ENCODE data around the gene RPL3.
"Not testable (repeated sequence)": the region's sequence is repeated elsewhere in the genome, so short reads cannot be mapped to it uniquely, and the experiment has no call there.

The RPL3 gene

GRCh38 chr22:39343259-39344045 is 24.0 kb upstream of the RPL3 start:
- peaks cover 5% of the 10 kb centered on the region for H3K27me3 Mint-ChIP-seq
- peaks cover 3% of the 10 kb centered on the region for H3K4me1 Mint-ChIP-seq
- no peak overlapping the region for H3K4me3 Mint-ChIP-seq
- H3K27ac Mint-ChIP-seq, result no peak overlapping the region
- ATAC-seq (peak; percentile 69), DNase-seq (peak; percentile 59)
- no peaks in the 10 kb centered on the region for H3K9me3 Mint-ChIP-seq
- H3K36me3 Mint-ChIP-seq (ENCODE audit: low read depth), result no peaks in the 10 kb centered on the region

- no peaks in the 10 kb centered on the region for H3K9me3 Mint-ChIP-seq
- no peak overlapping the region for H3K4me3 Mint-ChIP-seq
- H3K27me3 Mint-ChIP-seq, result peaks cover 3% of the 10 kb centered on the region
- no peak overlapping the region for H3K27ac Mint-ChIP-seq
- no peak for DNase-seq
- H3K36me3 Mint-ChIP-seq (ENCODE audit: low read depth), result no peaks in the 10 kb centered on the region
- no peak for ATAC-seq
- peaks cover 3% of the 10 kb centered on the region for H3K4me1 Mint-ChIP-seq
Measured at GRCh38 chr22:39341179-39341578, 21.8 kb upstream of the RPL3 start.

DNA sequence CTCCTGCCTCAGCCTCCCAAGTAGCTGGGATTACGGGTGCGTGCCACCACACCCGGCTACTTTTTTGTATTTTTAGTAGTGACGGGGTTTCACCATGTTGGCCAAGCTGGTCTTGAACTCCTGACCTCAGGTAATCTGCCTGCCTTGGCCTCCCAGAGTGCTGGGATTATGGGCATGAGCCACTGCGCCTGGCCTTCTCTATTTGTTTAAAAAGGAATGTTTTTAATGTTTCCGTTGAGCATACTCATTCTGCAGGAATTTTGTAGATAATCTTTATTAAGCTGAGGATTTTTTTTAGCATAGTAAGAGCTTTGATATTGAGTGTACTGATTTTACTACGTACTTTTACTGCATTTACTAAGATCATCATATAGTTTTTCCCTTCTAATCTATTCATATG is 20.4 kb upstream of the RPL3 start:
- not testable (repeated sequence) for H3K4me1 Mint-ChIP-seq; H3K27ac Mint-ChIP-seq; H3K9me3 Mint-ChIP-seq; DNase-seq; H3K36me3 Mint-ChIP-seq (ENCODE audit: low read depth); H3K27me3 Mint-ChIP-seq; ATAC-seq; H3K4me3 Mint-ChIP-seq

DNA sequence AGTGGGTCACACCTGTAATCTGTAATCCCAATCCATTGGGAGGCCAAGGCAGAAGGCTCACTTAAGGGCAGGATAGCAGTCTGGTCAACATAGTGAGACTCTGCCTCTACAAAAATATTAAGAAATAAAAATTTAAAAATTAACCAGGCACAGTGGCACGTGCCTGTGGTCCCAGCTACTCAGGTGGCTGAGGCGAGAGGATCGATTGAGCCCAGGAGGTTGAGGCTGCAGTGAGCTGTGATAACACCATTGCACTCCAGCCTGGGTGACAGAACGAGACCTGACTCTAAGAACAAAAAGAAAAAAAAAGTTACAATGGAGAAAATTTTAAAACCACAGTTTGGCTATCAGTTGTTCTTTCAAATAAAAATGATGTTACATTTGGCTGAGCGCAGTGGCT is 17.0 kb upstream of the RPL3 start:
- Mint-ChIP-seq H3K9me3 (no peaks in the 10 kb centered on the region), H3K27ac (no peak overlapping the region), H3K4me3 (no peak overlapping the region), H3K4me1 (peaks cover 8% of the 10 kb centered on the region), H3K36me3 (ENCODE audit: low read depth) (no peaks in the 10 kb centered on the region), H3K27me3 (no peaks in the 10 kb centered on the region)
- DNase-seq (no peak), ATAC-seq (no peak)

DNA sequence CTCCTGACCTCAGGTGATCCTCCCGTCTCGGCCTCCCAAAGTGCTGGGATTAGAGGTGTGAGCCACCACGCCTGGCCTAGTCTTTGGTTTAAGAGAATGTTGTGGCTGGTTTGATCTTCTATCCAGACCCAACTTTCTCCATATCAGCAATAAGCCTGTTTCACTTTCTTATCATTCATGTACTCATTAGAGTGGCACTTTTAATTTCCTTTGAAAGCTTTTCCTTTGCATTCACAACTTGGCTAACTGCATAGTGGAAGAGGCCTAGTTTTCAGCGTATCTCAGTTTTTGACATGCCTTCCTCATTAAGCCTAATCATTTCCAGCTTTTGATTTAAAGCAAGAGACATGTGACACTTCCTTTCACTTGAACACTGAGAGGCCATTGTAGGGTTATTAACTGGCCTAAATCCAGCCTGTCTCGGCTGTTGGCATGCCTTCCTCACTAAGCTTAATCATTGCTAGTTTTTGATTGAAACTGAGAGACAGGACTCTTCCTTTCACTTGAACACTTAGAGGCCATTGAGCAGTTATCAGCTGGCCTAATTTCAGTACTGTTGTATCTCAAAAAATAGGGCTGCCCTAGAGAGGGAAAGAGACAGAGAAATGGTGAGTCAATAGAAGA is 13.1 kb upstream of the RPL3 start:
- no peaks in the 10 kb centered on the region for H3K9me3 Mint-ChIP-seq
- ATAC-seq (no peak), DNase-seq (no peak)
- no peaks in the 10 kb centered on the region for H3K27me3 Mint-ChIP-seq
- H3K4me3 Mint-ChIP-seq, result no peak overlapping the region
- no peaks in the 10 kb centered on the region for H3K36me3 Mint-ChIP-seq (ENCODE audit: low read depth)
- peaks cover 8% of the 10 kb centered on the region for H3K4me1 Mint-ChIP-seq
- H3K27ac Mint-ChIP-seq, result no peak overlapping the region

DNA sequence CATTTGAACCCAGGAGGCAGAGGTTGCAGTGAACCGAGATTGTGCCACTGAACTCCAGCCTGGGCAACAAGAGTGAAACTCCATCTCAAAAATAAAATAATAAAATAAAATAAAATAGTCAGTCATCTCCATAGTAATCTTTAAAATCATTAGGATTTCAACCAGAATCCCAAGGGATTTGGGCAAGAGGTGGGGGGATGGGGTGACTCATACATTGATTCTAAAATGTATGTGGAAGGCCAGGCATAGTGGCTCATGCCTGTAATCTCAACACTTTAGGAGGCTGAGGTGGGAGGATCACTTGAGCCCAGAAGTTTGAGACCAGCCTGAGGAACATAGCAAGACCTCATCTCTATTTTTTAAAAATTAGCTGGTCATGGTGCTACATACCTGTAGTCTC is 11.1 kb upstream of the RPL3 start:
- not testable (repeated sequence) for H3K4me1 Mint-ChIP-seq; H3K36me3 Mint-ChIP-seq (ENCODE audit: low read depth); H3K27ac Mint-ChIP-seq; H3K9me3 Mint-ChIP-seq; DNase-seq; H3K4me3 Mint-ChIP-seq; H3K27me3 Mint-ChIP-seq; ATAC-seq

- peaks cover 8% of the 10 kb centered on the region for H3K4me1 Mint-ChIP-seq
- ATAC-seq (no peak), DNase-seq (no peak)
- no peaks in the 10 kb centered on the region for H3K36me3 Mint-ChIP-seq (ENCODE audit: low read depth)
- H3K4me3 Mint-ChIP-seq, result no peak overlapping the region
- H3K27me3 Mint-ChIP-seq, result no peaks in the 10 kb centered on the region
- H3K9me3 Mint-ChIP-seq, result no peaks in the 10 kb centered on the region
- H3K27ac Mint-ChIP-seq, result no peak overlapping the region
Measured at GRCh38 chr22:39327995-39328754, 8.8 kb upstream of the RPL3 start.

DNA sequence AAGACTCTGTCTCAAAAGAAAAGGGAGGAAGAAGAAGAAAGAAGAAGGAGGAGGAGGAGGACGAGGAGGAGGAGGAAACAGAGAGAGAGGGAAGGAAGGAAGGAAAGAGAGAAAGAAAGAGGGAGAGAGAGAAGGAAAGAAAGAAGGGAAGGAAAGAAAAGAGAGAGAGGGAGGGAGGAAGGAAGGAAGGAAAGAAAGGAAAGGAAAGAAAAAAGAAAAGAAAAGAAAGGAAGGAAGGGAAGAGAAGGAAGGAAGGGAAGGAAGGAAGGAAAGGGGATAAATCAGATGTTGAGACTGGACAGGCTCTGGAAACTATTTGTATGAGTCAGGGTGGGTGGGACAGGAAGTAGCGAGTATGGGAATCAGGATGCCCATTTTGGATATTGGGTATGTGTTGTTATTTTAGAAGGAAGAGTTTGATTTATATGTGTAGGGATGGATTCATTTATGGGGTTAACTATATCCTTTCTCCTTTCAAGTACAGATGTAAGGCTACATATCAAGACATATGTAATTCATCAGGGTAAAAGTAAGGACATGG is 6.0 kb upstream of the RPL3 start:
- H3K4me3 Mint-ChIP-seq, result no peak overlapping the region

GRCh38 chr22:39320616-39321029 is 1.2 kb upstream of the RPL3 start:
- not testable (repeated sequence) for ATAC-seq, H3K27me3 Mint-ChIP-seq, DNase-seq, H3K9me3 Mint-ChIP-seq
- H3K4me1 Mint-ChIP-seq, result peaks cover 41% of the 10 kb centered on the region
- peak overlapping the region; percentile 100 for H3K27ac Mint-ChIP-seq
- peaks cover 45% of the 10 kb centered on the region for H3K36me3 Mint-ChIP-seq (ENCODE audit: low read depth)
- H3K4me3 Mint-ChIP-seq, result peak overlapping the region; percentile 95

More for the DNA sequence above, 6.0 kb upstream of the RPL3 start:
- Mint-ChIP-seq H3K36me3 (ENCODE audit: low read depth) (no peaks in the 10 kb centered on the region), H3K27me3 (no peaks in the 10 kb centered on the region), H3K9me3 (no peaks in the 10 kb centered on the region), H3K27ac (no peak overlapping the region), H3K4me1 (peaks cover 3% of the 10 kb centered on the region)
- DNase-seq, result no peak
- ATAC-seq, result no peak

DNA sequence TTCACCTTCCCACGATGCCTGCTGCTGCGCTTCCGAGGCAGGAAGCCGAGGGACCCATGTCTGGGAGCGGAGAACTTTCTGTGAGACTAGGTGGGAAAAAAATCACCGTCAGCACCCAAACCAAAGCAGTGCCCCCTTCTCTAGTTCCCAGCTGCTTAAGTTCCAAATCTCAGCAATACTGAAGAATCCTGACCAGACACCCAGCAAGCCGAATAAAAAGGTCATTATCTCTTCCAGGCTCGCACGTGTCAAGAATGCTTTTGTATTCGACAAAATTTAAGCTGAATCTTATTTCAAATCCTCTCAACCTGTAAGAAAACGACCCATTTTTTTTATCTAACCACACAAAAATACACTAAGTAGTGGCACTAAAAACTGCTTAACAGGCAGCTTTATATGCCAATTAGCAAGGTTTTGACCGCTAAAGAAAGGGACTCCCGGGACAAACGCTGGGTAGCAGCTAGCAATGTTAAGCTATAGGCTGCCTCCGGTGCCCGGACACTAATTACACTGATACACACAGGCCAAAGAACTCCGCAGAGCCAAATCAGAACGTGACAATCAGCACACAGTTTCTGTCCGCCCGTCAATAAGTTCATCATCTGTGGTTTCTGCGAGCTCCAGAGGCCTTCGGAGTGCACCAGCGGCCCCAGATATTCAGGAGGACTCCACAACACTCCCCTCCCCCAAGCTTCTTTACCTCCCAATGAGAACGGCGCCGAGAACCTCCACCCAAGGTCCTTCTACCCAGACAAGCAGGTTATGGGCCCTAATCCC is 728 bp downstream of the RPL3 start:
- H3K36me3 Mint-ChIP-seq (ENCODE audit: low read depth), result peaks cover 65% of the 10 kb centered on the region
- H3K27me3 Mint-ChIP-seq, result peaks cover 3% of the 10 kb centered on the region
- peak; percentile 1 for ATAC-seq
- peak overlapping the region; percentile 95 for H3K4me3 Mint-ChIP-seq
- H3K4me1 Mint-ChIP-seq, result peaks cover 57% of the 10 kb centered on the region
- no peaks in the 10 kb centered on the region for H3K9me3 Mint-ChIP-seq
- H3K27ac Mint-ChIP-seq, result peak overlapping the region; percentile 100
- no peak for DNase-seq

- Mint-ChIP-seq H3K4me1 (peaks cover 62% of the 10 kb centered on the region), H3K27ac (peak overlapping the region; percentile 100), H3K9me3 (no peaks in the 10 kb centered on the region), H3K36me3 (ENCODE audit: low read depth) (peaks cover 72% of the 10 kb centered on the region), H3K4me3 (peak overlapping the region; percentile 95), H3K27me3 (peaks cover 3% of the 10 kb centered on the region)
- ATAC-seq (no peak), DNase-seq (no peak)
Measured at GRCh38 chr22:39317775-39318506, 1.5 kb downstream of the RPL3 start.

DNA sequence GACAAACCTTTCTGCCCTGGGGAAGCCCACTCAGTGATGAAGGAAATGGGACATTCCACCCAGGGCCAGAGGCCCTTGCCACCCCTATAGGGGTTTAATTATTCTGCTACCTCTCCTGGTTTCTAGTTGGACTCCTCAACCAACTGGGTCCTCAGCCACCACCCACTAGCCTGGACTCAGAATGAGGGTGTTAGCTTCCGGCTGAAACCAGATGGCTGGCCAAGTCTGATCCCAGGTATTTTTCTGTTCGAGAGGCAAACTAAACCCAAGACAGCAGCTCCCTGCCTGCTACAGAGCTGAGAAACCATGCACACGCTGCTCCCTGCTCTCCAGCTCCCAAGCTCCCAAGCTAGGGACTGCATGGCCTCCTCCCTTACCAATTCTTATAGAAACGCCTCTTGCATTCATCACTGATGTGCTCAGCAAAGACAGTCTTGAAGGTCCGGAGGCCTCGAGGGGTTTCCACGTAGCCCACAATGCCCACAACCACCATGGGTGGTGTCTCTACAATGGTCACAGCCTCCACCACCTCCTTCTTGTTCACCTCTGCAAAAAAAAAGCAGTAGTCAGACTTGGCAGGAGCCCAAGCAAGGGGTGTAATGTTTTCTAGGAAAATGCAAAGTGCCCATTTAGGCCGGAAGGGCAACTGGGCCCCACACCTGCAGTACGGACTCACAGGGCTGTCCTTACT is 2.2 kb downstream of the RPL3 start:
- H3K4me1 Mint-ChIP-seq, result peaks cover 68% of the 10 kb centered on the region
- no peaks in the 10 kb centered on the region for H3K9me3 Mint-ChIP-seq
- peaks cover 3% of the 10 kb centered on the region for H3K27me3 Mint-ChIP-seq
- H3K36me3 Mint-ChIP-seq (ENCODE audit: low read depth), result peaks cover 79% of the 10 kb centered on the region
- peak overlapping the region; percentile 100 for H3K27ac Mint-ChIP-seq
- peak; percentile 41 for DNase-seq
- peak overlapping the region; percentile 95 for H3K4me3 Mint-ChIP-seq
- ATAC-seq, result no peak

- DNase-seq (peak; percentile 83), ATAC-seq (peak; percentile 43)
- H3K4me1 Mint-ChIP-seq, result peaks cover 70% of the 10 kb centered on the region
- H3K36me3 Mint-ChIP-seq (ENCODE audit: low read depth), result peaks cover 84% of the 10 kb centered on the region
- H3K27ac Mint-ChIP-seq, result peak overlapping the region; percentile 100
- H3K9me3 Mint-ChIP-seq, result no peaks in the 10 kb centered on the region
- H3K27me3 Mint-ChIP-seq, result peaks cover 3% of the 10 kb centered on the region
- H3K4me3 Mint-ChIP-seq, result peak overlapping the region; percentile 95
Measured at GRCh38 chr22:39316440-39317083, 2.9 kb downstream of the RPL3 start.

Data from activated naive CD8-positive, alpha-beta T cell treated with anti-CD3 and anti-CD28 coated beads, Interleukin-2, amount 50 U/mL, for 24 hours (primary cell).